Suppressor macrophage treated with lipopolysaccharide for 4 hours (primary cell): ENCODE data around the gene RNF151.
A peak's percentile ranks its signal among the peaks of the same experiment; 100 is the strongest.

ENCODE experiments used
- DNase-seq: peaks from one replicate; pipeline ENCODE4 v3.0.0-alpha.2; 2020

The RNF151 gene

DNA sequence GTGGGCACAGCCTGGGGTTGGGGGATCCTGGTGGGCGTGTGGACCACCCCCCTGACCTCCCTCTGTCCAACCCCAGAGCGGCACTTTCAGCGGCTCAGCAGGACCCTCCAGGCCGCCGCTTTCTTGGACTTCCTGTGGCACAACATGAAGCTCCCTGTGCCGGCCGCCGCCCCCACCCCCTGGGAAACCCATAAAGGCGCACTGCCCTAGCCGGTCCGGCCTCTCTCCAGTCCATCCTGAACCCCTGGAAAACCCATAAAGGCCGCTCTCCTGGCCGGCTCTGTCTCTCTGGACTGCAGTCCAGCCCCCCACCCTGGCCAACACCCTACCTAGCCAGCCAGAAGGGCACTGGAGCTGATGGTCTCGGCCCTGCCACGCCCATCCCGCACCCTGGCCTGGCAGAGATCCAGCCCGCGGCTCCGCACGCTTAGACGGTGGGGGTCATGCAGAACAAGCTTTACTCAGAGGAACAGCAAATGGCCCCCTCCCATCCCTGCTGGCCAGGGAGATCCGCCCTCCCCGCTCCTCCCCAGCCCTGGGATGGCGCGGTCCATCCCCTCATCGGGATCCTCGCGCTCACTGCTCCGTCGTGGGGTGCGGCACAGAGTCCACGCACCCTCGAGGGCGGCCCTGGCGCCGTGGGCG, 11.9 kb downstream of the RNF151 start:
- DNase-seq, result no peak

DNA sequence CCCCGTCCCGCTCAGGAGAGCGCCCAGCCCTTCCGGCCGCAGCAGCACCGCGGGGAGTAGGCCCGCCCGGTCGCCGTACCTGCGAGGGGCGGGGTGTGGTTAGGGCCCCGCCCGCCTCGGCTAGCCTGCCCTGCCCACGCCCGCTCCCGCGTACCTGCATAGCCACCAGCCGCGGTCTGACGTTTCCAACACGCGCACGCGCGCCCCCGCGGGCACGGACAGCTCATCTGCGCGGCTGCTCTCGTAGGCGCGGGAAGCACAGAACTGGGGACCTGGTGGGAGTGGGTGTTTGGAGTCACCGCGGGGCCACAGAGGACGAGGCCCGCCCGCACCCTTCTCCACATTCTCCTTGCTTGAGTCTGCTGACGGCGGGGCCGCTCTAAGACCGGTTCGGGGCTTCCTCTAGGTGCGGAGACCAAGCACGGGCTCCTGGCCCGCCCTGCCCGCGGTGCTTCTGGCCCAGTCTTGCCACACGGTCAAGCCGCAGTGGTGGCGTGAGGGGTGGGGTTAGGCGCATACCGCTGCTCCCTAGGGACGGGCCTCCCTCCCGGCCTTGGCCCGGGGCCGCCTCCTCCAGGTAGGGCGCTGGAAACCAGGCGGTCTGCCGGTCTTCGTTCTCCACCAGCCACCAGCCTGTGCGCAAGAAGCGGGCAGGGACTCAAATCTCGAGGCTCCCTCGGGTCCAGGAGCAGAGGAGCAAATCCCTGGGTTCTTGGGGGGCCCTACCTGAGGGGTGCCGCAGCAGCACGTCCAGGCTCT, 12.8 kb downstream of the RNF151 start:
- DNase-seq, result no peak

DNA sequence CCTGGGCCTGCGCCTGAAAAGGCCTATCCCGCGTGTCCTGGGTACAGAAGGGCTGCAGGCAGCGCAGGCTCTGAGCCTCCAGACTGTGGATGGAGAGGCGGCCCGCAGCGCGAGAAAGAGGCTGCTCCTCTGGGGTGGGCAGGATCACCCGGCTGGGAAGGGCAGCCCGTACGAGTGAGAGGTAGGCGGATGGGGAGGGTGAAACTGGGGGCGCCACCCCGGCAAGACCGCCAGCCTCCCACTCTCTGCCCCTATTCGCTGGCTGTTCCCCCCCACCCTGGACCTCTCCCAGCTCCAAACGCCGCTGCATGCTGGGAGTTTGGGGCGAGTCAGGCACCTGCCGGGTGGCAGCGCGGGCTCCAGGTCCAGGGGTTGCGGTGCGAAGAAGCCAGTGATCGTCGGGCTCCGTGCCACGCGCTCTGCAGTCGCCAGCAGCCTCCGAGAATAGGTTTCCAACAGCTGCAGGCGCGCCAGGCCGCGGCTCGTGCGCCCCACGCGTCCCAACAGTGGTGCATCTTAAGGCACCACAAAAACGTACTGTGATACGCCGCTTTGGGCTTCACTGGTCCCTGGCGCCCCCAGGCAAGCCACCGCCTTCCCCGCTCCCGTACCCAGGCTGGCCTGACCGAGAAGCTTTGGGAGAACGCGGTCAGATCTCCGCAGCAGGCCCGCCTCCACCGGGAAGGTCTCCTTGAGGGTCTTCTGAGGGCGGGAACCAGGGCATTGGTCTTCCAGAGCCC, 13.5 kb downstream of the RNF151 start:
- no peak for DNase-seq

DNA sequence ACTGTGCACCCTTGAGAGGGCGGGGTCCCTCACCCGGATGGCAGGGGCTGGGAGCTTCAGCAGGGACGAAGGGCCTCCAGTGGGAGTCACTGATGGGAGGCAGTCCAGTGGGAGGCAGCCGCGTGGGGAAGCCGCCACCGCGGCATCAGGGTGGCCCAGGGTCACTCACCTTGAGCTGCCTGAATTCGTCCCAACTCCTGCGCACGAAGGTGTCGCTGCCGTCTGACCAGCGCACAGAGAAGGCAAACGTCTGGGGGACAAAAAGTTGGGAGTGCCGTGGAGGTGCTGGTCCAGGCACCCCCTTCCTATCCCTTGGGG, 14.1 kb downstream of the RNF151 start:
- no peak for DNase-seq

DNA sequence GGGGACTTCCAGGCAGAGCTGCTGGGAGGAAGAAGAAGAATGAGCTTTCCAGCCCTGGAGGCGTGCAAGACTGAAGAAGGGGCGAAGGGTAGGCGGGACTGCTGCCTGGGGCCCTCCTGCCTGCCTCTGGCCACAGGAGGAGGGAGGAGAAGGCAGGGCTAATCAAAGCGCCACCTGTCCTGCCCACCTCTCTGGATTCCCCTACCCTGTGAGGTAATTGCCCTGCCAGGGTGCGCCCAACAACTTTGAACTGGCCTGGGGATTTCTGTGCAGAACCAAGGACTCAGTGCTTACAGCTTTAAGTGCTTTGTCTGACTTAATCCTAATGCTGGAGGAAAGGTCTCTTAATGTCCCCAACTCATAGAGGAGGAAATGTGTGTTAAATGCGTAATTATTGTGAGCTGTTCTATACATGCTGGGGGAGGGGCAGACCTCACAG, 14.8 kb downstream of the RNF151 start, which contains the start of gene NOXO1:
Gene NOXO1, minus strand, starts transcription at position 72 of the 439 bp plus-strand sequence. CDS start 290 bp downstream, outside the sequence.
- no peak for DNase-seq

DNA sequence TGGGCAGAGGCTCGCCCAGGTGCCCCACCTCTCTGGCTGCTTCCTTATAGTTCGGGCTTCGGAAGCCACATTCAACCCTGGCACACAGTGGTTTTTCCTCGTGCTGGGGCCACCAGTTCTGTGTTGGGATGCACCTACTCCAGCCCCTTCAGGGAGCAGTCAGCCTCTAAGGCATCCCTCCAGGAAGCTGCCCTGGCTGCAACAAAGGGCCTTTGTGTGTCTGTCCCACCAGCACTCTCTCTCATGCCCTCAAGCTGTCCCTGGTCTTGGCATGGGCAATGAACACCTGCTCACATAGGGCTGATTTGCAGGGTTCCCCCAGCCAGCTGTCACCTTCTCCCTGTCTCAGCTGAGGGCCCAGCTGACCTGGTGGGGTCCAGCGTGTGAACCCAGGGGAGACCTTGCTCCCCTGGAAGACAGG, 15.4 kb downstream of the RNF151 start:
- DNase-seq, result no peak

DNA sequence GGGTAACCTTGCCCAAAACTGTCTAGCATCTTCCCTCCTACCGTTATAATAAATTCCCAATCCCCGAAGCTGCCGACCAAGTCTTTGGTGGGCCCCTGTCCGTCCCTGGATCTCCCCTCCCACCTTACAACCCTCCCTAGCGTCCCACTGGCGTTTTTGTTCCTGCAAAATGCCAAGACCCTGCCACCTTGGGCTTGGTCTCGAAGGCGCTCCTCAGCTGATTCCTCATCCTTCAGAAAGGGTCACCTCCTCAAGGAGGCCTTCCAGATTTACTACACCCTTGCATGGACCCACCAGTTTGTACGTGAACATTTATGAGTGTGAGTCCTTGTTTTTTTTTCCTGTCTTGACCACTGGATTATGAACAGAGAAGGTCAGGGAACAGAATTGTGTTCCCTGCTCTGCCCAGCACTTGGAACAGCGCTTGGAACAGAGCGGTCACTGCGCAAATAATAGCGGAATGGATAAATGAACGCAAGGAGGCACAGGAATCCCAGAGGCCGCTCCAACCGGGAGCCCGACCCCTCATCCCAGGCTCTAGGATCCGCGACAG, 16.4 kb downstream of the RNF151 start:
- DNase-seq, result no peak

DNA sequence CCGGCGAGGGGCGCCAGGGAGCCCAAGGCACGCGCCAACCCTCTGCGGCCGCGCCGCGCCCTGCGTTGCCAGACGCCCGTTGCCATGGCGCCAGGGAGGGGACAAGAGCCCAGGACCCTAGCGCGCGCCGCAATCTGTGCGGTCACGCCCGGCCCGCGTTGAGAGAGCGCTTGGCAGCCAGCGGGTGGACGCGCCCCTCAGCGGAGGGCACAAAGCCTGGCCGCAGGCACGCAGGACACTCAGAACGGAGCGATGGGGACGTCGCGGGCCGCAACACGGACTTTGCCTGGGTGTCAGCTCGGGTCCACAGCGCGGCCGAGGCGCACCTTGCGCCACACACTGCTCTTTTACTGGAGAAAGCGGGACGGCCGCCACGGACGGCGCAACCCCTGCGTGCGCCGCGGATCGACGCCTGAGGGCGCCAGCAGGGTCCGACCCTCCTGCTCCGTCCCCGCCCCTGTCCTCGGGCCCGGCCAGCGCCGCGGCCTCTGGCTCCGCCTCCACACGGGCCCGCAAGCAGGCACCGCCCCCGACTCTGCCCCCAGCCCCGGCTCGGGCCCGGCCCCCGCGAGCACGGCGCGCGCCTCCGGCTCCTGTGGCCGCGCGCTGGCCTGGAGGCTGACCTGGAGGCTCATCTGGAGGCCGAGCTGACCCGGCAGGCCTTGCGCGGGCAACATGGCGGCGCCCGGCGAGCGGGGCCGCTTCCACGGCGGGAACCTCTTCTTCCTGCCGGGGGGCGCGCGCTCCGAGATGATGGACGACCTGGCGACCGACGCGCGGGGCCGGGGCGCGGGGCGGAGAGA, 17.1 kb downstream of the RNF151 start, which contains the start of gene GFER:
Gene GFER, plus strand, starts transcription at position 650 of the 803 bp plus-strand sequence. Its CDS starts 26 bp downstream, at position 676.
- DNase-seq, result peak; percentile 96

DNA sequence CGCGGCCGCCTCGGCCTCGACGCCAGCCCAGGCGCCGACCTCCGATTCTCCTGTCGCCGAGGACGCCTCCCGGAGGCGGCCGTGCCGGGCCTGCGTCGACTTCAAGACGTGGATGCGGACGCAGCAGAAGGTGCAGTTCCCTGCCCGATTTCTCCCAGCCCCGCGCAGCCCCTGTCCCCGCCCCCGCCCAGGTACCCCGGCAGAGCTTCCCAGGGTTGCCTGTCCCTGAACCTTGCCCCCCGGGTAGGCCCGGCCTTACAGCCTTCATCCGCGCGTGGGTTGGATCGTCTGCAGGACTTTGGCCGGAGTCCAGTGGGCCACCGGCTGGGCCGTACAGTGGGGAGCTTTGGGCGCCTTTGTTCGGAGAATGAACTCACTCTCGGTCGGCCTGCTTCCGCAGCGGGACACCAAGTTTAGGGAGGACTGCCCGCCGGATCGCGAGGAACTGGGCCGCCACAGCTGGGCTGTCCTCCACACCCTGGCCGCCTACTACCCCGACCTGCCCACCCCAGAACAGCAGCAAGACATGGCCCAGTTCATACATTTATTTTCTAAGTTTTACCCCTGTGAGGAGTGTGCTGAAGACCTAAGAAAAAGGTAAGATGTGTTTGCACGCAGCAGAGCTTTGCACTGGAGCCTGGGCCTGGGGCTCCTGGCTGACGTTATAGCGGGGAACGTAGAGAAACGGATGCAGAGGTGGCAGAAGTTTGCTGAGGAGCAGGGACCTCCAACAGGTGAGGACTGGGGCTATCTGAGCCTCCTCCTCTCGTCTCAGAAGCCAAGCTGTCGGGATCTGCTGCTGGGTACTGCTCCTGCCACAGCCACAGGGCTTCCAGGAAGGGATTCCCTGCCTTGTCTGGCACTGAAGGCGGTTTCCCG, 17.9 kb downstream of the RNF151 start:
- no peak for DNase-seq

DNA sequence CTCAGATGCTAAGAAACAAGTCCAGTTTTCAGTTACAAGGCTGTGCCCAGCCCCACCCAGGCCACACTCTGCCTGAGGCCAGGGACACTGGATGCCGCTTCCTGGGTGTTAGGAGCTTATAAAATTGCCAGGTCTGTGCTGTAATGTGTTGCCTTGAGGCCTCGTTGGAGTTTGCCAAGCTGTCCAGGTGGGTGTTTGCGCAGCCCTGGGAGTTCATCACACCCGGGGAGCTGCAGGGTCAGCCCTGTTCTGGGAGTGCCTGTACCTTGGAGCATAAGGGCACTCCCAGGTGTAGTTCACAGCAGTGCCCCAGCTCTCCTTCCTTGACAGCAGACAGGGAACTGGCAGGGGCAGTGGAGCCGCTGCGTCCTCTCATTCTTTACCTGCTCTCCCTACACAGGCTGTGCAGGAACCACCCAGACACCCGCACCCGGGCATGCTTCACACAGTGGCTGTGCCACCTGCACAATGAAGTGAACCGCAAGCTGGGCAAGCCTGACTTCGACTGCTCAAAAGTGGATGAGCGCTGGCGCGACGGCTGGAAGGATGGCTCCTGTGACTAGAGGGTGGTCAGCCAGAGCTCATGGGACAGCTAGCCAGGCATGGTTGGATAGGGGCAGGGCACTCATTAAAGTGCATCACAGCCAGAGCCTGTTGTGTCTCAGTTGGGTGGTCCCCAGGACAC, 19.0 kb downstream of the RNF151 start:
- DNase-seq, result no peak

DNA sequence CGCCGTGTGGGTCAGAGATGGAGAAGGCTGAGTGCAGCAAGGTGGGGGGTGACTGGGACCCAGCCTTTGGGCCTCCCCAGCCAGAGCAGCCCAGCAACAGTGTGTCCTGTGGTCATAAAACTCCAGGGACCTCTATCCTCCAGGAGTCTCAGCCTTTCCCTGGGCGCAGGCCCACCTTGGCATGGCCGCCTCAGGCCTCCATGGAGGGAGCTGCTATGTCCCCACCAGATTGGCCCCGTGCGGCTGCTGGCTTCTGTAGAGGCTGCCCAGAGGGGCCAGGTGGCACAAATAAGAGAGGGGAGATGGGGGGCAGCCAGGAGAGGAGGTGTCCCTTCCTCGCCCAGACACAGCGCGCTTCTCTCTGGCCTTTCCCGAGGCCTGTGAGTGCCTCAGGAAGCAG, 20.5 kb downstream of the RNF151 start:
- DNase-seq, result no peak

DNA sequence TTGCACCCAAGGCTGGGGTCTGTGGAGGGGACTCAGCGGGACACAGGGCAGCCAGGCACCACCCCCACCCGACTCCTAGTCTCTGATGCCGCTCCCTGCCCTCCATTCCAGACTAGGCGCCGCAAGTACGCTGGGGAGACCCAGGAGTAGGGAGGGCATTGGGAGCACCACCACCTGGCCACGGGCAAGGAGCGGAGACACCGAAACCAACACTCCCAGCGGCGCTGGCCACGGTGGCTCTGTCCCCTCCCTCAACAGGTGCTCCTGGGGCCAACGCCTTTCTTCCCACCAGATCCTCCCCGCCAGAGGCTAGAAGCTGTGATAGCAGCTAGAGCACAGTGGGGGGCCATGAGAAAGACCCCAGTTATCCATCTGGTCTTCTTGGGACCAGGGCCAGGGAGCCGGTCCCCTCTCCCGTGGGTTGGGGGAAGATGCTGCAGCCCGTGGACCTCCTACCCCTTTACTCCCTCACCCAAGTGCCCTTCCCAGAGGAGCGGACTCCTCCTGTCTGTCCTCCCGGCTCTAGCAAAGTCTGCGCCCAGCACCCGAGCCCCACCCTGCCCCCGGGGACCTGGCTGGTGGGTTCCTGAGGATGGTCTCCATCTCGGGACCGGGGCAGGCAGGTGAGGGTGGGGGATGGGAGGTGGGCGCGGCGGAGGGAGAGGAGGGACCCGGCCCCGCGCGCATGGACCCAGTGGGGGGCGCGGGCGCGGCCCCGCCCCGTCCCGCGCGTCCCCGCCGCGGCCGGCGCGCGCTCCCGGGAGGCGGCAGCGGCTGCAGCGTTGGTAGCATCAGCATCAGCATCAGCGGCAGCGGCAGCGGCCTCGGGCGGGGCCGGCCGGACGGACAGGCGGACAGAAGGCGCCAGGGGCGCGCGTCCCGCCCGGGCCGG, 22.8 kb downstream of the RNF151 start, which contains the start of gene SYNGR3:
Gene SYNGR3, plus strand, starts transcription at position 762 of the 892 bp plus-strand sequence. CDS start 133 bp downstream, outside the sequence.
- no peak for DNase-seq

DNA sequence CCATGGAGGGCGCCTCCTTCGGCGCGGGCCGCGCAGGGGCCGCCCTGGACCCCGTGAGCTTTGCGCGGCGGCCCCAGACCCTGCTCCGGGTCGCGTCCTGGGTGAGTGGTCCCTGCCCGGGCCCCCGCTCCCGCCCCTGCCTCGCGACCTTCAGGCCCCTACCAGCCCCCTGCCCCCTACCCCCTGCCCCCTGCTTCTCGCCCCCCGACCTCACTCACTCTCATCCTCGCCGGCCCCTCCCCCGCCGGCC, 23.4 kb downstream of the RNF151 start:
- no peak for DNase-seq

DNA sequence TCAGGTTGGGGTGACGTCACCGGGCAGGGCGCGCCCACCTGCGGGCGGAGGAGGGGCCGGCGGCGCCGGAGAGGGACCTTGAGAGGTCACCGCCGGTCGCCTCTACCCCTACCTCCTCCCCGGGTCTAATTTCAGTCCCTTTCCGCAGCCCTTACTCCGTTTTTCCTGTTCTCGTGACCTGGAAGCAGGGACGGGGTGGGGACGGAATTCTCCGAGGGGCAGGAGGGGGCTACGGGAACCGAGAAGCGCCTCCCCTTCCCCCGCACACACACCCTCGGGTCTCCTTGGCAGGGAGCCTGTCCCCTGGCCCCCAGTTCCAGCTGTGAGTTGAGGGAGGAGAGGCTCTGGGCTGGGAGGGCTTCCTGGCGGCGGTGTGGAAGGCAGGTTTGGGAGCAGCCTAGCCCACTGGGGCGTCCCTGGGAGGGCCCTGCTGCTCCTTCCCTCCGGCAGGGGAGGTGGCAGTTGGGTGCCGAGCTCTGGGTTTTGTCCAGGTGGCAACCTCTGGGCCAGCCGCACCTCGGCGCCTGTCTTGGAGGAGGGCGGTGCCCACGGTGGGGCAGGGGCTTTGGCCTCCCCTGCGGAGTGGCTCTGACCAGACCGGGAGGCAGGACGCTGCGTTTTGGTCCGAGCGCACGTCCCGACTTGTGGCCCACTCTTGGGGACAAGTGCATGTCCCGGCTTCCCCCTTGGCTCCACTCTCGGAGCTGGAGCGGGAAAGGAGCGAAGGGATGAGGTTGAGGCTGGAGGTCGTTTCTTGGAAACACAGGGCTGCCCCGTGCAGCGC, 23.9 kb downstream of the RNF151 start:
- no peak for DNase-seq

DNA sequence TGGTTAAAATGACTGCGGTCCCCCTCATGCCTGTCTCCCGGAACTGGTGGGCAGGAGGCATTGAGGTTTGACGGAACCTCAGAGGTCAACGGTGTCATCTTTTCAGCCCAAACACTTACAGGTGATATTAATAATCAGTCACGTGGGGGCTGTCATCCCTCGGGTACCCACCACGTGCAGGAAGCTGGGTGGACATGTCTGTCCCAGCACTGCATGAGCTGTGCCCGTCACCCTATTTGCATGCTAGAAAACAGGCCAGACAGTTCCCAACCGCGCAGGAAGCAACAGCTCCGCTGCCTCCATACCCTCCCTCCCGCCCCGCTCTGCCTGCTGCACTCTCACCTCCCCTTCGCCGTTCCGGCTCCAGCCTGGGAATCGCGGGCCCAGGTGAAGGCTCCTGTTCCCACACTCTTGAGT, 24.5 kb downstream of the RNF151 start:
- peak; percentile 41 for DNase-seq

DNA sequence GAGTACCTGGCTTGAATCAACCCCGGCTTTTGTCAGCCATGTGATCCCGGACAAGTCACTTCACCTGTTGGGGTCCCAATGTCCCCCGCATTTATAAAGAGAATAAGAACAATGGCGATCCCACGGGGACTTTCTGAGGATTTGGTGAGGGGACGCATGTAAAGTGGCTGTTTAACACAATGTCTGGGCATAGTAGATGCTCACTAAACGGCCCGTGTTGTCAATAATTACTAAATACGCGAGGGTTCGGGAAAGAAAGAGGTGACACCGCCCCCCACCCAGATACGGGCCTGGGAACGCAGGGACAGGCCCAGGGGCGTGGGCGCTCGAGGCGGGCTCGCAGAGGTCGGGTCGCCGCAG, 24.9 kb downstream of the RNF151 start:
- no peak for DNase-seq

DNA sequence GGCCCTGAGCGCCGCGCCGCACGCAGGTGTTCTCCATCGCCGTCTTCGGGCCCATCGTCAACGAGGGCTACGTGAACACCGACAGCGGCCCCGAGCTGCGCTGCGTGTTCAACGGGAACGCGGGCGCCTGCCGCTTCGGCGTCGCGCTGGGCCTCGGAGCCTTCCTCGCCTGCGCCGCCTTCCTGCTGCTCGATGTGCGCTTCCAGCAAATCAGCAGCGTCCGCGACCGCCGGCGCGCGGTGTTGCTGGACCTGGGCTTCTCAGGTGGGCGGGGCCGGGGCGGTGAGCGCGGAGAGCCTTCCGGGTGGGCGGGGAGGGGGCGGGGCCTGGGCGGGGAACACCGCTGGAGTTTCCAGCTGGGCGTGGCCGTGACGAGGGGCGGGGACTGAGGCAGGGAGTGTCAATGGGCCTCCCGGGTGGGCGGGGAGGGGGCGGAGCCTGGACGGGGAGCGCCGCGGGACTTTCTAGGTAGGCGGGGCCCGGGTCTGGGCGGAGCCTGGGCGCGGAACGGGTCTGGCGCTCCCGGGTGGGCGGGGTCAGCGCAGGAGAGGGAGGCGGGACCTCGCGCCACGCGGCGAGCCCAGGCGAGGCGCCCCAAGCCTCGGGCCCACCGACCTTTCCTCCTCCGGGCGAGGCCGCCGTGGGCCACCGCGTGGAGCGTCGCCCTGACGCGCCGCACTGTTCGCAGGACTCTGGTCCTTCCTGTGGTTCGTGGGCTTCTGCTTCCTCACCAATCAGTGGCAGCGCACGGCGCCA, 25.5 kb downstream of the RNF151 start:
- peak; percentile 99 for DNase-seq

DNA sequence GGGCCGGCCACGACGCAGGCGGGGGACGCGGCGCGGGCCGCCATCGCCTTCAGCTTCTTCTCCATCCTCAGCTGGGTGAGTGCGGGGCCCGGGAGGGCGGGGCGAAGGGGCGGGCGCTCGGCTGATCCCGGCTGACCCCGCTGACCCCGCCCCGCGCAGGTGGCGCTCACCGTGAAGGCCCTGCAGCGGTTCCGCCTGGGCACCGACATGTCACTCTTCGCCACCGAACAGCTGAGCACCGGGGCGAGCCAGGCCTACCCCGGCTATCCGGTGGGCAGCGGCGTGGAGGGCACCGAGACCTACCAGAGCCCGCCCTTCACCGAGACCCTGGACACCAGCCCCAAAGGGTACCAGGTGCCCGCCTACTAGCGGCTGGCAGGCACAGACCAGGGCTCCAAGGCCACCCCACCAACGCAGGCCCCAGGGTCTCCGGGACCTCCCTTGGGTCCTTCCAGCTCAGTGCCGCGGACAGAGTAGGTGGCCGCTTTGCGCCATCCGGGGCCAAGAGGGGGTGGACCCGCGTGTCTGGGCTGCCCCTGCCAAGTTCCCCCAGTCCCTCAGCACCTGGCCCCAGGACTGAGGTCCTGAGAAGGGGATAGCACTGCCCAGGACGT, 26.2 kb downstream of the RNF151 start:
- DNase-seq, result no peak
